Retinal pigment epithelial cell (primary cell): Measurements from ENCODE around the gene IDH3A.

Source experiments
- DNase-seq: peaks from one replicate; pipeline ENCODE4 v3.0.0-alpha.2; 2010; ENCODE audit warnings: low read depth
- H3K4me3 ChIP-seq: 2 replicates; pipeline ENCODE4 v1.5.1; 2011; ENCODE audit warnings: mild to moderate bottlenecking, low read length, control low read depth, moderate library complexity
- TF ChIP-seq, protein P1 (sequence below): conservative IDR thresholded peaks from 2 replicates; pipeline ENCODE4 v1.5.1; 2011; ENCODE audit warnings: low read depth, low read length, control low read depth, inconsistent platforms

Gene IDH3A

GRCh38 chr15:78110096-78110495, 39.1 kb upstream of the IDH3A start:
- DNase-seq, result no peak
- TF ChIP-seq, protein P1, sequence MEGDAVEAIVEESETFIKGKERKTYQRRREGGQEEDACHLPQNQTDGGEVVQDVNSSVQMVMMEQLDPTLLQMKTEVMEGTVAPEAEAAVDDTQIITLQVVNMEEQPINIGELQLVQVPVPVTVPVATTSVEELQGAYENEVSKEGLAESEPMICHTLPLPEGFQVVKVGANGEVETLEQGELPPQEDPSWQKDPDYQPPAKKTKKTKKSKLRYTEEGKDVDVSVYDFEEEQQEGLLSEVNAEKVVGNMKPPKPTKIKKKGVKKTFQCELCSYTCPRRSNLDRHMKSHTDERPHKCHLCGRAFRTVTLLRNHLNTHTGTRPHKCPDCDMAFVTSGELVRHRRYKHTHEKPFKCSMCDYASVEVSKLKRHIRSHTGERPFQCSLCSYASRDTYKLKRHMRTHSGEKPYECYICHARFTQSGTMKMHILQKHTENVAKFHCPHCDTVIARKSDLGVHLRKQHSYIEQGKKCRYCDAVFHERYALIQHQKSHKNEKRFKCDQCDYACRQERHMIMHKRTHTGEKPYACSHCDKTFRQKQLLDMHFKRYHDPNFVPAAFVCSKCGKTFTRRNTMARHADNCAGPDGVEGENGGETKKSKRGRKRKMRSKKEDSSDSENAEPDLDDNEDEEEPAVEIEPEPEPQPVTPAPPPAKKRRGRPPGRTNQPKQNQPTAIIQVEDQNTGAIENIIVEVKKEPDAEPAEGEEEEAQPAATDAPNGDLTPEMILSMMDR, result no peak
- no peak overlapping the region for H3K4me3 ChIP-seq

DNA sequence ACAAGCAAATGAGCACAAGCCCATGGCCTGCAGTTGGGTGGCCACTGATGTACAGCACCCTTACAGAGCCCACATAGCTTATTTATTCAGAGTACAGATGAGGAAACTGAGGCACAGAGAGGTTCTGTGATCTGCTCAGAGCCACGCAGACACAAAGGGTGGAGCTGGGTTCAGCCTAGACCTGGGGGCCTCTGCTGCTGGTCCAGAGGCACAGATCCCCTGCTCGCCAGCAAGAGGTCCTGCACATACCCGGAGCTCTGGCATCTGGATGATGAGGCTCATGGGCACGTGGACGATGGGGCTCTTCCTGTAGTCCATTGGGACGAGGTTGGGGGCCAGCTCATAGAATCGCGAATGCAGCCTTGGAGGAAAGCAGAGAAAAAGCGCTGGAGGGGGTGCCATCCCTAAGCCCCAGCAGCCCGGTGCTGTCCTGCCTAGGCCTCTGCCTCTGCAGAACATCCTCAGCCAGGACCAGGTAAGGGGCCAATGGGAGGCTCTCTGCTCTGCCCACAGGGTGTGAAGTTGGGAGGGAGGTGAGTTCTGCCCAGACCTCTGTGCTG, 38.2 kb upstream of the IDH3A start:
- no peak overlapping the region for H3K4me3 ChIP-seq
- DNase-seq, result no peak
- TF ChIP-seq, protein P1, result no peak

DNA sequence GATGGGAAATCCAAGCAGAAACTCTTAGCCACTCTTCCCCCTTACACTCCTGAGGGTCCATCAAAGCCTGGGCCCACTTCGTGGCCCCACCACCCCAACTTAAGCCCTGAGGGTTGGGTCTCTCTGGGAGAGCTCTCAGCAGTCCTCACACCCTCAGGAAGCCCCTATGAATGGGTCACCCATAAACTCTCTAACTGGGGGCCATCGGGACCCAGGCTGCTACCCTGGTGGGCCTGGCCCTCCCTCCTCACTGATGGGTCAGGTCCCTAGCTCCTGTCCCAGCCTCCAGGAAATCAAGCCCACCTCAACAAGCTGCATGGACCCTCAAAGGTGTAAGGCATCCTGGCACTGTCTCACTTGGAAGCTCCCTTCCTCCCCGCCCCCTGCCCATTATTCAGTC, 37.4 kb upstream of the IDH3A start:
- TF ChIP-seq, protein P1, result no peak
- no peak for DNase-seq
- H3K4me3 ChIP-seq, result no peak overlapping the region

DNA sequence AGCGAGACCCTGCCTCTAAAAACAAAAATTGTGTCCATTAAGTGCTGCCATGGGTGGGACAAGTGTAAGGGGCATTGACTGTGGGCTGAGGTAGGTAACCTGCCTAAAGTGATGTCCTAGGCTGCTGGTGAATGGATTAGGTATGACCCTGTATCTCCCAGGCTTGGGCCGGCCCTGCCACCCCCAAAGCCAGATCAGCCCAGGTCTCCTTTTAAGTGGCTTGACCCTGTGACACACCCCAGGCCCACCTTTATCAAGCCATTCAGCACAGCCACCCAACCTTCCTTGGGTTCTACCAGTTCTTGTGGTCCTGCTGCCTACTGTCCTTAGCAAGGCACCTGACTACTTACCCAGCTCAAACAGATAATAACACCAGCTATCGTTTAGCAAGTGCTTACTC, 36.6 kb upstream of the IDH3A start:
- TF ChIP-seq, protein P1, result no peak
- DNase-seq, result no peak

GRCh38 chr15:78120523-78120922, 28.6 kb upstream of the IDH3A start:
- TF ChIP-seq, protein P1, result no peak
- H3K4me3 ChIP-seq, result no peak overlapping the region
- no peak for DNase-seq

More for the DNA sequence above, 36.6 kb upstream of the IDH3A start:
- H3K4me3 ChIP-seq, result no peak overlapping the region

GRCh38 chr15:78125267-78125666, 23.9 kb upstream of the IDH3A start:
- TF ChIP-seq, protein P1, result no peak
- DNase-seq, result no peak

GRCh38 chr15:78127882-78128281, 21.3 kb upstream of the IDH3A start:
- H3K4me3 ChIP-seq, result no peak overlapping the region
- TF ChIP-seq, protein P1, result no peak
- DNase-seq, result no peak

More at GRCh38 chr15:78125267-78125666, 23.9 kb upstream of the IDH3A start:
- H3K4me3 ChIP-seq, result no peak overlapping the region
